Stomach (tissue), 9 donors: ENCODE measurements around the gene ART3. TPM values are rescaled to one million over a fixed set of nuclear protein-coding genes. Genes with fewer than 3 reads are reported as not detected.

Experiments
- DNase-seq, 2 donors: peaks; one replicate each; pipeline versions ENCODE4 v3.0.0 to v3.0.0-alpha.2; 2013 to 2019
- H3K27ac ChIP-seq, 5 donors: fragments of 200-600 bp in 4 of 5; sonication (generic) in 4 of 5; one replicate each; pipeline ENCODE4 v1.5.1; 2013 to 2019; ENCODE audit warnings: mild to moderate bottlenecking in 1 of 5, moderate library complexity in 1 of 5
- H3K27me3 ChIP-seq, 3 donors: fragments of 200-600 bp; sonication (generic); one replicate each; pipeline ENCODE4 v1.5.1; 2017 to 2019; ENCODE audit warnings: mixed run types in 1 of 3
- H3K36me3 ChIP-seq, 4 donors: fragments of 200-600 bp; sonication (generic); 1 replicate in 3 of 4; 2 replicates in 1 of 4; pipeline ENCODE4 v1.5.1; 2016 to 2019
- H3K4me1 ChIP-seq, 4 donors: fragments of 200-600 bp; sonication (generic); one replicate each; pipeline ENCODE4 v1.5.1; 2016 to 2019
- H3K4me3 ChIP-seq, 4 donors: fragments of 200-600 bp; sonication (generic) in 3 of 4; one replicate each; pipeline ENCODE4 v1.5.1; 2016 to 2019; ENCODE audit warnings: mild to moderate bottlenecking in 1 of 4
- H3K9me3 ChIP-seq, 4 donors: fragments of 200-600 bp; sonication (generic); one replicate each; pipeline ENCODE4 v1.5.1; 2016 to 2019
- CTCF ChIP-seq, 7 experiments: fragments of 450-650 bp in 4 of 7; fragments of 200-600 bp in 3 of 7; sonication (generic) in 3 of 7; IDR thresholded peaks; one replicate each; pipeline ENCODE4 v1.5.1; 2016 to 2019; ENCODE audit warnings: antibody characterized with exemption in 7 of 7, control low read depth in 2 of 7, mild to moderate bottlenecking in 1 of 7
- EP300 ChIP-seq: sonication (generic); formaldehyde crosslinking; IDR thresholded peaks from one replicate; pipeline ENCODE4 v1.6.1; 2017; ENCODE audit warnings: antibody characterized with exemption
- POLR2A ChIP-seq, 4 donors: fragments of 450-650 bp; IDR thresholded peaks; one replicate each; pipeline ENCODE4 v1.6.1; 2016; ENCODE audit warnings: antibody characterized with exemption in 4 of 4, control low read depth in 2 of 4, mild to moderate bottlenecking in 1 of 4, moderate library complexity in 1 of 4
- POLR2AphosphoS5 ChIP-seq, 3 donors: sonication (generic); formaldehyde crosslinking; IDR thresholded peaks; one replicate each; pipeline ENCODE4 v1.6.1; 2016; ENCODE audit warnings: antibody characterized with exemption in 3 of 3
- WGBS, 5 donors: extraction: QIAGEN DNeasy Blood & Tissue Kit in 3 of 5; methylation state at CpG; one replicate each; pipeline versions ENCODE4 v1.1.5 to v1.1.7; 2013 to 2018; 5-methylcytosine and 5-hydroxymethylcytosine counted together
- intact Hi-C: fragments of 100-400 bp; cut with DNase I; formaldehyde crosslinking; loops from one replicate; pipeline ENCODE4 v1.15.1; 2023; ENCODE audit warnings: low total_unique reads
- polyA plus RNA-seq, 3 donors: library from polyadenylated mRNA; stranded (reverse); fragments of 200-250 nt; gene quantifications; one replicate each; pipeline ENCODE4 v1.2.3, GENCODE V29; 2013
- total RNA-seq, 5 donors: library from RNA; depleted of rRNA; stranded (reverse); fragments of >200 nt; gene quantifications; one replicate each; pipeline versions ENCODE4 v1.1.0 to v1.2.3, GENCODE V29; 2014 to 2016
- donor health status: healthy with polysubstance abuse.
- donor health status: Bipolar disorder and iron deficiency.
- donor health status: healthy.

Gene ART3
- total and polyA plus RNA-seq, 8 donors: 0.45 to 26.3 (median 0.55) TPM; not detected in 3

GRCh38 chr4:76058888-76059426 is 15.6 kb upstream of the ART3 start:
- H3K27me3 ChIP-seq: no peaks in the 10 kb centered on the region
- intact Hi-C loops: no loop called here
- no peaks in the 10 kb centered on the region for H3K36me3 ChIP-seq
- no peak overlapping the region for H3K4me3 ChIP-seq
- no peak overlapping the region for H3K27ac ChIP-seq
- TF ChIP-seq CTCF (IDR thresholded peaks at IDR 0.05) (no peak), POLR2AphosphoS5 (IDR thresholded peaks at IDR 0.05) (no peak), POLR2A (IDR thresholded peaks at IDR 0.05) (no peak), EP300 (no peak)
- peak in 1 of 2 donors; percentile 64 for DNase-seq
- no peaks in the 10 kb centered on the region for H3K9me3 ChIP-seq
- 25 to 43% (median 32%) methylated on average over 3 of the region's 3 CpGs for WGBS, 5 donors
- peaks cover 0 to 16% (median 0%) of the 10 kb centered on the region in 4 donors for H3K4me1 ChIP-seq

GRCh38 chr4:76059750-76060149 is 14.8 kb upstream of the ART3 start:
- TF ChIP-seq CTCF (IDR thresholded peaks at IDR 0.05) (no peak), POLR2AphosphoS5 (IDR thresholded peaks at IDR 0.05) (no peak), POLR2A (IDR thresholded peaks at IDR 0.05) (no peak)
- WGBS, 5 donors: 44 to 93% (median 87%) methylated on average over 1 of the region's 1 CpG
- H3K9me3 ChIP-seq: no peaks in the 10 kb centered on the region
- intact Hi-C loops: no loop called here
- H3K4me1 ChIP-seq: peaks cover 0 to 16% (median 0%) of the 10 kb centered on the region in 4 donors
- no peak for DNase-seq
- H3K36me3 ChIP-seq: no peaks in the 10 kb centered on the region
- no peak overlapping the region for H3K4me3 ChIP-seq
- no peak overlapping the region for H3K27ac ChIP-seq
- no peaks in the 10 kb centered on the region for H3K27me3 ChIP-seq

- no peaks in the 10 kb centered on the region for H3K9me3 ChIP-seq
- DNase-seq: no peak
- H3K4me3 ChIP-seq: no peak overlapping the region
- peaks cover 0 to 16% (median 0%) of the 10 kb centered on the region in 4 donors for H3K4me1 ChIP-seq
- no peak overlapping the region for H3K27ac ChIP-seq
- TF ChIP-seq POLR2AphosphoS5 (IDR thresholded peaks at IDR 0.05): no peak
- TF ChIP-seq EP300: no peak
- TF ChIP-seq POLR2A (IDR thresholded peaks at IDR 0.05): no peak
- no peak for TF ChIP-seq CTCF (IDR thresholded peaks at IDR 0.05)
- intact Hi-C loops: no loop called here
- H3K27me3 ChIP-seq: no peaks in the 10 kb centered on the region
- no peaks in the 10 kb centered on the region for H3K36me3 ChIP-seq
Observed at GRCh38 chr4:76060506-76060905, 14.0 kb upstream of the ART3 start.

GRCh38 chr4:76061421-76061820 is 13.1 kb upstream of the ART3 start:
- TF ChIP-seq POLR2A (IDR thresholded peaks at IDR 0.05) (no peak), CTCF (IDR thresholded peaks at IDR 0.05) (no peak), POLR2AphosphoS5 (IDR thresholded peaks at IDR 0.05) (no peak), EP300 (no peak)
- Histone ChIP-seq H3K4me1 (peaks cover 0 to 16% (median 0%) of the 10 kb centered on the region in 4 donors), H3K27ac (no peak overlapping the region), H3K9me3 (no peaks in the 10 kb centered on the region), H3K27me3 (no peaks in the 10 kb centered on the region), H3K4me3 (no peak overlapping the region), H3K36me3 (no peaks in the 10 kb centered on the region)
- intact Hi-C loops: no loop called here
- 59 to 85% (median 69%) methylated on average over 1 of the region's 1 CpG for whole genome bisulfite sequencing, 5 donors
- no peak for DNase-seq
